ENCODE measurements around the gene GPR42. TPM values are rescaled to one million over a fixed set of nuclear protein-coding genes. Genes with fewer than 3 reads are reported as not detected.
A peak's percentile ranks its signal among the peaks of the same experiment; 100 is the strongest.

Gene GPR42
- total RNA-seq, 1 experiment from 2014 or later: not detected

DNA sequence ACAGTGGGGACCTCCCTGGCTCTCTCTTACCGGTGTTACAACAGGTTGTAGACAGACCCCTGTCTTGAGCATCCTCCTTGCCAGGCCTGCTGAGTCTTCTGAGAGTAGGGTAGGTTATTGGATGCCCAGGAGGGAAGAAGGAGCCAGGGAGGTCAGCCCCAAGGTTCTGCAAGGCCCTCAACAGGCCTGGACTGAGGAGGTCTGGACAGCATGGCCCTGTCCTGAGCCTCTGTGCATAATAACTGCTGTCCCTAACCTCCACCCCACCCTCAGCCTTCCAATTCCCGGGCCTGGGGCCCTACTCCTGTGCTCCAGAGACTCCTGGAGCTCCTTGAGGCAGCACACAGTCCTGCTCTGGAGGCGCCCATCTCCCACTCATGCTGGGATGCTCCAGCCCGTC is 41.5 kb upstream of the GPR42 start:
- Mint-ChIP-seq H3K27ac (no peak overlapping the region), H3K9me3 (no peaks in the 10 kb centered on the region), H3K27me3 (ENCODE audit: low read depth) (no peaks in the 10 kb centered on the region; the same call in 1 of the 2 replicates), H3K36me3 (no peaks in the 10 kb centered on the region), H3K4me3 (no peak overlapping the region), H3K4me1 (peaks cover 13% of the 10 kb centered on the region)
- ATAC-seq (no peak), DNase-seq (ENCODE audit: low spot score) (no peak)
- ChIA-PET POLR2A (no interaction called here), CTCF (interaction anchor here (0.8 to 2.1 kb wide), 3 partner anchors 23 to 24 kb away, joined by 3 to 10 read pairs (median 4); no protein-coding TSS in a partner anchor)
- TF ChIP-seq, protein P1, sequence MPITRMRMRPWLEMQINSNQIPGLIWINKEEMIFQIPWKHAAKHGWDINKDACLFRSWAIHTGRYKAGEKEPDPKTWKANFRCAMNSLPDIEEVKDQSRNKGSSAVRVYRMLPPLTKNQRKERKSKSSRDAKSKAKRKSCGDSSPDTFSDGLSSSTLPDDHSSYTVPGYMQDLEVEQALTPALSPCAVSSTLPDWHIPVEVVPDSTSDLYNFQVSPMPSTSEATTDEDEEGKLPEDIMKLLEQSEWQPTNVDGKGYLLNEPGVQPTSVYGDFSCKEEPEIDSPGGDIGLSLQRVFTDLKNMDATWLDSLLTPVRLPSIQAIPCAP (CRISPR knock-in tag; IDR thresholded peaks at IDR 0.05): no peak
- TF ChIP-seq NR3C1 (CRISPR knock-in tag; conservative IDR thresholded peaks at IDR 0.05; ENCODE audit: low read depth) (no peak), TCF7 (CRISPR knock-in tag; IDR thresholded peaks at IDR 0.05; ENCODE audit: low read depth) (no peak)
- TF ChIP-seq, protein P2, sequence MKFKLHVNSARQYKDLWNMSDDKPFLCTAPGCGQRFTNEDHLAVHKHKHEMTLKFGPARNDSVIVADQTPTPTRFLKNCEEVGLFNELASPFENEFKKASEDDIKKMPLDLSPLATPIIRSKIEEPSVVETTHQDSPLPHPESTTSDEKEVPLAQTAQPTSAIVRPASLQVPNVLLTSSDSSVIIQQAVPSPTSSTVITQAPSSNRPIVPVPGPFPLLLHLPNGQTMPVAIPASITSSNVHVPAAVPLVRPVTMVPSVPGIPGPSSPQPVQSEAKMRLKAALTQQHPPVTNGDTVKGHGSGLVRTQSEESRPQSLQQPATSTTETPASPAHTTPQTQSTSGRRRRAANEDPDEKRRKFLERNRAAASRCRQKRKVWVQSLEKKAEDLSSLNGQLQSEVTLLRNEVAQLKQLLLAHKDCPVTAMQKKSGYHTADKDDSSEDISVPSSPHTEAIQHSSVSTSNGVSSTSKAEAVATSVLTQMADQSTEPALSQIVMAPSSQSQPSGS (CRISPR knock-in tag; IDR thresholded peaks at IDR 0.05; ENCODE audit: borderline replicate concordance, low read depth): no peak
- TF ChIP-seq, protein P3, sequence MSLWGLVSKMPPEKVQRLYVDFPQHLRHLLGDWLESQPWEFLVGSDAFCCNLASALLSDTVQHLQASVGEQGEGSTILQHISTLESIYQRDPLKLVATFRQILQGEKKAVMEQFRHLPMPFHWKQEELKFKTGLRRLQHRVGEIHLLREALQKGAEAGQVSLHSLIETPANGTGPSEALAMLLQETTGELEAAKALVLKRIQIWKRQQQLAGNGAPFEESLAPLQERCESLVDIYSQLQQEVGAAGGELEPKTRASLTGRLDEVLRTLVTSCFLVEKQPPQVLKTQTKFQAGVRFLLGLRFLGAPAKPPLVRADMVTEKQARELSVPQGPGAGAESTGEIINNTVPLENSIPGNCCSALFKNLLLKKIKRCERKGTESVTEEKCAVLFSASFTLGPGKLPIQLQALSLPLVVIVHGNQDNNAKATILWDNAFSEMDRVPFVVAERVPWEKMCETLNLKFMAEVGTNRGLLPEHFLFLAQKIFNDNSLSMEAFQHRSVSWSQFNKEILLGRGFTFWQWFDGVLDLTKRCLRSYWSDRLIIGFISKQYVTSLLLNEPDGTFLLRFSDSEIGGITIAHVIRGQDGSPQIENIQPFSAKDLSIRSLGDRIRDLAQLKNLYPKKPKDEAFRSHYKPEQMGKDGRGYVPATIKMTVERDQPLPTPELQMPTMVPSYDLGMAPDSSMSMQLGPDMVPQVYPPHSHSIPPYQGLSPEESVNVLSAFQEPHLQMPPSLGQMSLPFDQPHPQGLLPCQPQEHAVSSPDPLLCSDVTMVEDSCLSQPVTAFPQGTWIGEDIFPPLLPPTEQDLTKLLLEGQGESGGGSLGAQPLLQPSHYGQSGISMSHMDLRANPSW (CRISPR knock-in tag; conservative IDR thresholded peaks at IDR 0.05; ENCODE audit: low read depth): no peak

DNA sequence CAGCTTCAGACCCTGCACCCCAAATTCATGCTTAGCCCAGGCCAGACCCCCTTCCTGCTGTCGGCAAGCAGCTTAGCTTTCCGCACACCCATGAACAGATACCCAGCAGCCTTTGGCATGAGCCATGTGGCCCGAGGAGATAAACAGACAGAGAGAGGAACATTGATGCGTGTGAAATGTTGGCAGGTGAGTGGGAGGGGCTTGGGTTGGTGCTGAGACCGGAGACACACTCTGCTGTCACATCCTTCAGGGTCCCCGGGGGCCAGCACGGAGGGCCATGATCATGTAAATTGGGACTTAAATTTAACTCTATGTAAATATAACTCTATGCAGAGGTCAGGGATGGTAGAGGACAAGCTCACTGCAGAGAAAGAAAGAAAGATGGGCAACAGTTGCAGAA is 40.4 kb upstream of the GPR42 start:
- H3K4me3 Mint-ChIP-seq: no peak overlapping the region
- H3K9me3 Mint-ChIP-seq: no peaks in the 10 kb centered on the region
- DNase-seq (ENCODE audit: low spot score) (no peak), ATAC-seq (no peak)
- ChIA-PET CTCF (interaction anchor here (1.8 kb wide), 1 partner anchor 22 kb away, joined by 5 read pairs; no protein-coding TSS in a partner anchor), POLR2A (no interaction called here)
- H3K27ac Mint-ChIP-seq: peak overlapping the region; percentile 86; the same call in 1 of the 2 replicates
- no peaks in the 10 kb centered on the region for H3K36me3 Mint-ChIP-seq
- H3K4me1 Mint-ChIP-seq: peaks cover 13% of the 10 kb centered on the region
- H3K27me3 Mint-ChIP-seq (ENCODE audit: low read depth): no peaks in the 10 kb centered on the region; the same call in 1 of the 2 replicates
- TF ChIP-seq, protein P4, sequence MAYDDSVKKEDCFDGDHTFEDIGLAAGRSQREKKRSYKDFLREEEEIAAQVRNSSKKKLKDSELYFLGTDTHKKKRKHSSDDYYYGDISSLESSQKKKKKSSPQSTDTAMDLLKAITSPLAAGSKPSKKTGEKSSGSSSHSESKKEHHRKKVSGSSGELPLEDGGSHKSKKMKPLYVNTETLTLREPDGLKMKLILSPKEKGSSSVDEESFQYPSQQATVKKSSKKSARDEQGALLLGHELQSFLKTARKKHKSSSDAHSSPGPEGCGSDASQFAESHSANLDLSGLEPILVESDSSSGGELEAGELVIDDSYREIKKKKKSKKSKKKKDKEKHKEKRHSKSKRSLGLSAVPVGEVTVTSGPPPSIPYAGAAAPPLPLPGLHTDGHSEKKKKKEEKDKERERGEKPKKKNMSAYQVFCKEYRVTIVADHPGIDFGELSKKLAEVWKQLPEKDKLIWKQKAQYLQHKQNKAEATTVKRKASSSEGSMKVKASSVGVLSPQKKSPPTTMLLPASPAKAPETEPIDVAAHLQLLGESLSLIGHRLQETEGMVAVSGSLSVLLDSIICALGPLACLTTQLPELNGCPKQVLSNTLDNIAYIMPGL (CRISPR knock-in tag; IDR thresholded peaks at IDR 0.05): no peak
- TF ChIP-seq OVOL2 (CRISPR knock-in tag; IDR thresholded peaks at IDR 0.05; ENCODE audit: borderline replicate concordance) (no peak), ZNF232 (CRISPR knock-in tag; IDR thresholded peaks at IDR 0.05) (no peak)
- TF ChIP-seq, protein P5, sequence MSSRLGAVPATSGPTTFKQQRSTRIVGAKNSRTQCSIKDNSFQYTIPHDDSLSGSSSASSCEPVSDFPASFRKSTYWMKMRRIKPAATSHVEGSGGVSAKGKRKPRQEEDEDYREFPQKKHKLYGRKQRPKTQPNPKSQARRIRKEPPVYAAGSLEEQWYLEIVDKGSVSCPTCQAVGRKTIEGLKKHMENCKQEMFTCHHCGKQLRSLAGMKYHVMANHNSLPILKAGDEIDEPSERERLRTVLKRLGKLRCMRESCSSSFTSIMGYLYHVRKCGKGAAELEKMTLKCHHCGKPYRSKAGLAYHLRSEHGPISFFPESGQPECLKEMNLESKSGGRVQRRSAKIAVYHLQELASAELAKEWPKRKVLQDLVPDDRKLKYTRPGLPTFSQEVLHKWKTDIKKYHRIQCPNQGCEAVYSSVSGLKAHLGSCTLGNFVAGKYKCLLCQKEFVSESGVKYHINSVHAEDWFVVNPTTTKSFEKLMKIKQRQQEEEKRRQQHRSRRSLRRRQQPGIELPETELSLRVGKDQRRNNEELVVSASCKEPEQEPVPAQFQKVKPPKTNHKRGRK (CRISPR knock-in tag; IDR thresholded peaks at IDR 0.05; ENCODE audit: borderline replicate concordance): no peak
- TF ChIP-seq, protein P6, sequence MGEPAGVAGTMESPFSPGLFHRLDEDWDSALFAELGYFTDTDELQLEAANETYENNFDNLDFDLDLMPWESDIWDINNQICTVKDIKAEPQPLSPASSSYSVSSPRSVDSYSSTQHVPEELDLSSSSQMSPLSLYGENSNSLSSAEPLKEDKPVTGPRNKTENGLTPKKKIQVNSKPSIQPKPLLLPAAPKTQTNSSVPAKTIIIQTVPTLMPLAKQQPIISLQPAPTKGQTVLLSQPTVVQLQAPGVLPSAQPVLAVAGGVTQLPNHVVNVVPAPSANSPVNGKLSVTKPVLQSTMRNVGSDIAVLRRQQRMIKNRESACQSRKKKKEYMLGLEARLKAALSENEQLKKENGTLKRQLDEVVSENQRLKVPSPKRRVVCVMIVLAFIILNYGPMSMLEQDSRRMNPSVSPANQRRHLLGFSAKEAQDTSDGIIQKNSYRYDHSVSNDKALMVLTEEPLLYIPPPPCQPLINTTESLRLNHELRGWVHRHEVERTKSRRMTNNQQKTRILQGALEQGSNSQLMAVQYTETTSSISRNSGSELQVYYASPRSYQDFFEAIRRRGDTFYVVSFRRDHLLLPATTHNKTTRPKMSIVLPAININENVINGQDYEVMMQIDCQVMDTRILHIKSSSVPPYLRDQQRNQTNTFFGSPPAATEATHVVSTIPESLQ (CRISPR knock-in tag; IDR thresholded peaks at IDR 0.05): no peak

All from WTC11 (cell line).